HG03558 (cell line): ENCODE results near the gene TDP1.
A peak's percentile ranks its signal among the peaks of the same experiment; 100 is the strongest.

Experiments
- ATAC-seq: cut with Tn5 transposase; IDR thresholded peaks from one replicate; pipeline ENCODE4 v1.9.1; 2021; ENCODE audit warnings: moderate number of reproducible peaks; ENCODE audit not compliant: unreplicated experiment; ENCODE audit errors: extremely low read depth

Gene TDP1

GRCh38 chr14:89936654-89937185, 19.0 kb upstream of the TDP1 start:
- no peak for ATAC-seq

- ATAC-seq: no peak
Measured at GRCh38 chr14:89941830-89942377, 13.8 kb upstream of the TDP1 start.

GRCh38 chr14:89947344-89947743, 8.4 kb upstream of the TDP1 start:
- no peak for ATAC-seq

- no peak for ATAC-seq
Measured at GRCh38 chr14:89952576-89952975, 3.2 kb upstream of the TDP1 start.

GRCh38 chr14:89953602-89954001, 2.1 kb upstream of the TDP1 start:
- no peak for ATAC-seq

- ATAC-seq: peak; percentile 79
Measured at GRCh38 chr14:89954070-89955021, 1.4 kb upstream of the TDP1 start, which contains the start of gene EFCAB11. TSS of gene EFCAB11 (minus strand) at chr14:89954730. CDS start at chr14:89954660, 70 bp downstream.

GRCh38 chr14:89955022-89955744, 544 bp upstream of the TDP1 start:
- ATAC-seq: peak; percentile 2

GRCh38 chr14:89956661-89957009, 908 bp downstream of the TDP1 start:
- no peak for ATAC-seq

GRCh38 chr14:89957376-89957775, 1.6 kb downstream of the TDP1 start:
- no peak for ATAC-seq

- no peak for ATAC-seq
Measured at GRCh38 chr14:89957791-89958190, 2.1 kb downstream of the TDP1 start.

- no peak for ATAC-seq
Measured at GRCh38 chr14:89958966-89959365, 3.2 kb downstream of the TDP1 start.

- no peak for ATAC-seq
Measured at GRCh38 chr14:89959853-89960445, 4.2 kb downstream of the TDP1 start.

GRCh38 chr14:89960914-89961313, 5.2 kb downstream of the TDP1 start:
- no peak for ATAC-seq

- ATAC-seq: no peak
Measured at GRCh38 chr14:89963288-89963978, 7.7 kb downstream of the TDP1 start.

- ATAC-seq: no peak
Measured at GRCh38 chr14:89965839-89966238, 10.1 kb downstream of the TDP1 start.

- no peak for ATAC-seq
Measured at GRCh38 chr14:89973234-89973823, 17.6 kb downstream of the TDP1 start.

- no peak for ATAC-seq
Measured at GRCh38 chr14:89977668-89978067, 21.9 kb downstream of the TDP1 start.

- no peak for ATAC-seq
Measured at GRCh38 chr14:89978656-89979055, 22.9 kb downstream of the TDP1 start.

- ATAC-seq: no peak
Measured at GRCh38 chr14:89983375-89983774, 27.6 kb downstream of the TDP1 start.
